Effector CD8-positive, alpha-beta T cell (primary cell): ENCODE results near the gene APCS.

ENCODE experiments used
- DNase-seq: peaks from one replicate; lab custom pipeline; 2025; lab: John Stamatoyannopoulos, UW
- total RNA-seq, 4 experiments: gene quantifications; one replicate each; lab custom pipeline; 2026; lab: John Stamatoyannopoulos, UW

APCS gene
- 0 reads per million in 4 experiments for total RNA-seq

GRCh38 chr1:159587461-159587951, at the start of gene APCS:
Gene APCS, plus strand, starts transcription at chr1:159587826. Its CDS starts 96 bp downstream, at chr1:159587922.
- DNase-seq = no peak

- no peak for DNase-seq
Observed at GRCh38 chr1:159548126-159548525, 39.5 kb upstream of the APCS start.

- no peak for DNase-seq
Observed at GRCh38 chr1:159554261-159554660, 33.4 kb upstream of the APCS start.

- DNase-seq = no peak
Observed at GRCh38 chr1:159554696-159555095, 32.9 kb upstream of the APCS start.

GRCh38 chr1:159556931-159557369, 30.7 kb upstream of the APCS start:
- no peak for DNase-seq

- no peak for DNase-seq
Observed at GRCh38 chr1:159560599-159560998, 27.0 kb upstream of the APCS start.

GRCh38 chr1:159561497-159561896, 26.1 kb upstream of the APCS start:
- no peak for DNase-seq

- DNase-seq = no peak
Observed at GRCh38 chr1:159562680-159563079, 24.9 kb upstream of the APCS start.

- DNase-seq = no peak
Observed at GRCh38 chr1:159577446-159577845, 10.2 kb upstream of the APCS start.

- DNase-seq = no peak
Observed at GRCh38 chr1:159580340-159580739, 7.3 kb upstream of the APCS start.

GRCh38 chr1:159581422-159581821, 6.2 kb upstream of the APCS start:
- DNase-seq = no peak

- no peak for DNase-seq
Observed at GRCh38 chr1:159584536-159584935, 3.1 kb upstream of the APCS start.

- no peak for DNase-seq
Observed at GRCh38 chr1:159591981-159592380, 4.4 kb downstream of the APCS start.

- no peak for DNase-seq
Observed at GRCh38 chr1:159594625-159595405, 7.2 kb downstream of the APCS start.

- no peak for DNase-seq
Observed at GRCh38 chr1:159598196-159598595, 10.6 kb downstream of the APCS start.

- DNase-seq = no peak
Observed at GRCh38 chr1:159600894-159601293, 13.3 kb downstream of the APCS start.

GRCh38 chr1:159602501-159602999, 14.9 kb downstream of the APCS start:
- no peak for DNase-seq

- no peak for DNase-seq
Observed at GRCh38 chr1:159612211-159612885, 24.7 kb downstream of the APCS start.

GRCh38 chr1:159632922-159633321, 45.3 kb downstream of the APCS start:
- no peak for DNase-seq
